Glomerular endothelial cell (primary cell): ENCODE data around the gene RRBP1. TPM values are rescaled to one million over a fixed set of nuclear protein-coding genes. Genes with fewer than 3 reads are reported as not detected.

ENCODE experiments used
- DNase-seq: peaks from one replicate; pipeline ENCODE4 v3.0.0-alpha.2; 2011; ENCODE audit warnings: low read depth, low spot score; ENCODE audit errors: extremely low read depth
- total RNA-seq: library from RNA; depleted of rRNA; stranded (reverse); fragments of >200 nt; gene quantifications from 2 replicates; pipeline ENCODE4 v1.2.3, GENCODE V29; 2015

The RRBP1 gene
- total RNA-seq, 1 donor from 2014 or later = 254 TPM

- no peak for DNase-seq
Observed at GRCh38 chr20:17651129-17651759, 30.8 kb downstream of the RRBP1 start.

DNA sequence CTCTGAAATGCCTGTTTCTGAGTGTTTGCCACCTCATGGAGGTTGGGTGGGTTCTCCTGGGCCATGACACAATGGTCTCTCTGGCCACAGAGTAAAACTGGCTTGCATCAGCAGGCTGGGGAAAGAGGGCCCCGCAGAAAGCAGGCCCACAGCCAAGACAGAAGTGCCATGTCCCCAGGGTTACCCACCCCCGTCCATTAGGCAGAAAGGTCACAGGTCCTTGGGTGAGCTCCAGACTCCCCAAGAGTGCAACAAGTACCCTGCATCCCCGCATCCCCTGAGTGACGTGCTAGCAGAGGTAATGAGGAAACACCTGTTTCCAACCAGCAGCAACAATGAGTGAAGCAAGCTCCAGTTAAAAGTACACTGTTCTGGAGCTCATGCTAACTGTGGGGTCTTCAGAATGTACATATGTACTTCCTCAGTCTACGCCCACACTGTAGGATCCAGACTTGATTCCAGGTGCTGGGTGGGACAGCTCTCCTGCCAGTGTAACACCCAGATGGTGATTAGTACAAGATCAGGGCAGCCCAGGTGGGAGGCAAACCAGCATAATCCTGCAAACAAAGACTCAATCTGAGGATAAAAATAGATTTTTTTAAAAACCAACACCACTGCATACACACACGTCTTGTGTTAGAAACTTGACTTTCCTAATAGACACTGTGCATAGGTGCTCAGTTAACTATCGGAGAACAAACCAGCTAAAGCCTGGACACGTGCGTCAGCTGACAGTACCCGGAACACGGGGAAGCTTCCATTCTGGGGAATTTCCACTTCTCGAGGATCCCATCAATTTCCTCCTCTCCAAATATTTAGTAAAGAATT is 31.5 kb downstream of the RRBP1 start:
- no peak for DNase-seq

DNA sequence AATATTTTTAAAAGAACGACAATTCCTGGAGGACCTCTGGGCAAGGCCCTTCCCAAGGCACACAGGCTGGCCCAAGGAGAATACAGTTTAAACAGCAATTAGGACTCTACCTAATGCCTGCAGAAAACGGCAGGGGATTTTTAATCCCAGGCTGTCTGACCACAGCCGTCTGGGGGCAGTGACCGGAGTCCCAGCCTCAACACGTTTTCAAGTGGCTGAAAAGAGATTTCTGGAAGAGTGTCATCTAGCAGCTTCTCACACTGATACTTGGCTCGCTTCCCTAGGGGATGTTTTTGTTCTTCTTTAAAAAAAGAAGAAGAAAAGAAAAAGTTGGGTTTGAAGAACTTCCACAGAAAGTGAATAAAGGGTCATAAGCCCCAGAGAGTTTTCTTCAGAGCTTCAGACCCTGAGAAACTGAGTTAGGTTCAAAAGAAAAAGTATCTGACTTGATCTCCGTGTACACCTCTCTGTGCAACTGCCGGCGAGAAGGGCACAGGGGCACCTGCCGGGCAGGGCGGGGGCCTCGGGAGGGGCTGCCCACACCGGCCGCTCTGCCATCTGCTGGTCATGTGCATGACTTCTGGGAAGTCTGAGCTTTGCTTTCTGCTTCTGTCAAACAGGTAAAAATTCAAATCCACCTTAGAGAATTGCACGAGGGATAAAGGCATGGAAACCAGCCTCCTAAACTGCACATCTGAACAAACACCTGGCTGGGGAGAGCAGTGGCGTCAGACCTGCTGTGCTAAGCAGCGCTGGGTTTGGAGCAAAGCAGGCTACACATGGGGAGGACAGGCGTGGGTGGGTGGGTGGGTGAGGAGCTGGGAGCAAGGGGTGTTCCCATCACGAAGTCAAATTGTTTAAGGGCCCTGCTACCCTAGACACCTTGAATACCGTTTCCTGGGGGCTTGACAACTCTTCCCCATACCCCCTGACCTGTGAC is 33.0 kb downstream of the RRBP1 start:
- no peak for DNase-seq

DNA sequence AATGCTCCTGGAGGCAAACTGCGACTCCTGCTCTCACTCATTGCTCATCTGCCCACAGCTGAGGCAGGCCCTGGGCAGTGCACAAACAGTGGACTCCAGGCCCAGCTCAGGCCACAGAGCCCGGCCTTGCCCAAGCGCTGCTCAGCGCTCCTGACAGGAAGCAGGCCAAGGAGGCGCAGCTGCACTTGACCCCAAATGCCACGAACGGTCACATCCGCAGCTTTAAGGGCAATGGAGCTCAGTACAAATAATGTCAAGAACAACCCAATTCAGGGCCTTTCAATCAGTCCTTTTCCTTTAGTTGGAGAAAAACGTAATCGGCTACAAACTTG is 33.8 kb downstream of the RRBP1 start:
- DNase-seq = no peak

GRCh38 chr20:17647391-17648314 is 34.4 kb downstream of the RRBP1 start:
- no peak for DNase-seq

- no peak for DNase-seq
Observed at GRCh38 chr20:17646961-17647301, 35.1 kb downstream of the RRBP1 start.

GRCh38 chr20:17646209-17646960 is 35.7 kb downstream of the RRBP1 start:
- no peak for DNase-seq

DNA sequence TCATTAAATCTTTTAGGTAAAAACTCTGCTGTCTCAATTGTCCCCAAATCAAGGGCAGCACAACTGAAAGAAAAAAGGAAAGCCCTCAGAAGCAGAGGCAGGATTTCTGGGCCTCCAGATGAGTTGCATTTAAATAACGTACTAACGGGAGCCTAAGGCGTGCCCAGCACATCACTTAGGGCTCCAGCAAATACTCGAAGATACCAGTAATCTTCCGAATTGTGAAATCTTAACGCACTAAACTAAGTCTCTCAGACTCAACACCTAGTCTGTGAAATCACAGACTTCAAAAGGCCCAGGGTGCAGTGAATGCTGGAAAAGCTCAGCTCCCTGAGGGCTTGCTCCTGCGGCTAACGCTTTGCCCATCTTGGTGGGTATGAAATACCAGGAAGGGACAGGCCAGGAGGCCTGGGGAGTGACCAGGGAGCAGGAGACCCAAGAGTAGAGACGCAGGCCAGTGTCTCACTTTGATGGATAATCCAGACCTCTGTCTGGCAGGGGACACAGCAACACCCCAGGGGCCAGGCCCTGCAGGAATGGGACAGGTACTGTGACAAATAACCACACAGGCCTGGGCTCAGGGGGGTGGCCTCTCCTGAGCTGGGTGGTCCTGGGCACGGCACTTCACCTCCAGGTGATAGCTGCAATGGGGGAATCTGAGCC is 36.4 kb downstream of the RRBP1 start:
- DNase-seq = no peak

DNA sequence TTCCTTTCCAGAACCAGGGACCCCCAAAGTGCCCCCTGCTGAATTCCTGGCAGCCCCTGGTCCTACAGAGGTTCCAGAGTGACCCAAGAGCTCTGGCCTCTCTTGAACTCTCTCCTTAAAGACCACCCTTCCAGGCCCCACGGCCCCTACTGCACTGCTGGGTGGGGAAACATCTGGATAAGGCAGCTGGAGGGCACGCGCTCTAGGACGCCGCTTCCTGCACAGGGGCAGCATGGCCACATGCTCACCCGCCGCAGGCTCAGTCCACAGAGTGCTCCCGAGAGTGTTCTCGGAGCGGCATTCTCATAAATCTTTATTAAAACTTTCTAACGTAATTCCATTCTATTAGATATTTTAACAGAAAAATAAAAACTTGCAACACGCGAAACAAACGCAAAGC is 37.0 kb downstream of the RRBP1 start:
- no peak for DNase-seq

- DNase-seq = no peak
Observed at GRCh38 chr20:17644451-17644850, 37.6 kb downstream of the RRBP1 start.

- DNase-seq = no peak
Observed at GRCh38 chr20:17643531-17644188, 38.4 kb downstream of the RRBP1 start.

- no peak for DNase-seq
Observed at GRCh38 chr20:17642404-17643269, 39.4 kb downstream of the RRBP1 start.

DNA sequence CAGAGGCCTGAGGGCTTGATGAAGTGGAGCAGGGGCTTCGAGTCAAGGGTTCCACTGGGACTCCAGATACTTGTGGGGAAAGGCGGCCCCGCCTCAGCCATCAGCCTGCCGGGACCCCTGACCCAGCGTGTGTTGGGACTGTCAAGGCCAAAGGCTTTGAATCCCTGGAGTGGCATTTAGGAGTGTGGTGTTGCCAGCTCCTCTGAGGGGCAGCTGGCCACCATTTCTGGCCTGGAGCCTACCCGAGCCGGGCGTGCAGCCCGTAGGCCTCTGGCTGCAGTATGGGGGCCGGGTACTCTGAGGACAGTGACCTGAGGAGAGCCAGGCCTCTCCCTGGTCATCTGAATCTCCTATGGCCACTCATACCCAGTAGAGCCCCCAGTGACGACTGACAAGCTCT is 40.0 kb downstream of the RRBP1 start:
- DNase-seq = no peak

GRCh38 chr20:17641520-17641964 is 40.5 kb downstream of the RRBP1 start:
- DNase-seq = no peak

- no peak for DNase-seq
Observed at GRCh38 chr20:17640875-17641378, 41.1 kb downstream of the RRBP1 start.

DNA sequence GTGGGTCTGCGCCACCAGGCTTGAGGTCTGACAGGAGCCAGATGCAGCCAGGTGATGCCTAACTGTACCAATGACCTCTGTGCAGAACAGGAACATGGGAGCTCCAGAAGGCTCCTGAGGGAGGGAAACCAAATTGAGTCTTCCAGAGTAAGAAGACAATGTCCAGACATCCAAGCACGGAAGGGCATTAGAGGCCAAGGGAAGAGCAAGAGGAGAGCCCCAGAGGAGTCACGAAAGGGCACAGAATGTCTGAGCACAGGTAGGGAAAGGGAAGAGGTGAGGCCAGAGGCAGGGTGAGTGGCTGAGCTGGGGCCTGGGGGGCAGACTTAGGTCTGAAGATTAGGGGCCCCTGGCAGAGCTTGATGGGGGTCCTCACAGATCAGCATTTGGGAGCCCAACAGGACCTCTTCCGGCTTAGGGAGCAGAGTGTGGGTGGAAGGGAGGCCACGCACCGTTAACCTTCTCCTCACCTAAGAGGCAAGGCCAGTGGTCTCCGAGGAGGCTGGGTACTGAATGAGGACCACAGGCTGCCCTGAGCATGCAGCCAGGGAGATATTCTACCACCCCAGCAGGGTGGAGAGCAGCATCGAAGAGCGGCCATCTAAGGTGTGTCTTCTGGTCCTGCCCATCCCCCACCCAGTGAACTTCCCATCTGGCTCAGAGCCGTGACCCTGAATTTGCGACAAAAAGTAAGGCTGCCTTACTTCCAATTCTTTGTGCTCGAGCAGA is 41.7 kb downstream of the RRBP1 start:
- DNase-seq = no peak
